ENCODE results near the gene RNF40. TPM values are rescaled to one million over a fixed set of nuclear protein-coding genes. Genes with fewer than 3 reads are reported as not detected.

The RNF40 gene
- total and polyA plus RNA-seq, 2 of the 8 experiments (the other 6 are each of a cell fraction or from before 2014, with no cell fraction given) = 38.5 to 68.7 TPM

DNA sequence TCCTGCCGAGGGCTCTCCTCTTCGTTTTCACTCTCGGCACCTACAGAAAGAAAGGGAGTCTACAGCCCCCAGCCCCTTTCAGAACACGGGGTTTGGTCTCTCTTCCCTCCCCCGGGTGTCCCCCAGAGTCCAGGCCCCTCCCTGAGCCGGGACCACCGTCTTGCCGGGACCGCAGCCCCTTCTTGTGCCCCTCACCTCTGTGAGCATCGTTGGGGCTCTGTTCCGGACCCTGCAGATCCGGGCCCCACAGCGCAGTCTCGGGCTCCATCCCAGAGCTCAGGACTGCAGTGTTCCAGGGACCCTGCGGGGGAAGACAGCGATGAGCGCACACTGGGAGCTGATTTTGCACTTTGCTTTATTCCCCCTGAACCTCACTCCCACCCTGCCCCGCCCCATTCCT lies 22.1 kb downstream of the RNF40 start:
- no peak overlapping the region for H3K4me2 ChIP-seq (ENCODE audit: insufficient read depth in 1 of 2, low read depth in 2 of 2, low read length in 2 of 2)
- H3K4me3 ChIP-seq (ENCODE audit: extremely low read depth in 1 of 4, insufficient read depth in 2 of 4, low read depth in 3 of 4, low read length in 4 of 4) = no peak overlapping the region
- no peak overlapping the region for H3K18ac ChIP-seq (ENCODE audit: extremely low read depth, low read length)
- H4K8ac ChIP-seq (ENCODE audit: extremely low read depth, insufficient read depth, low read length) = no peak overlapping the region
- no peak overlapping the region for H3K9ac ChIP-seq (replicated peaks in 1 of 4; ENCODE audit: extremely low read depth in 1 of 4, low read depth in 3 of 4, low read length in 3 of 4)
- H3K9me3 ChIP-seq (ENCODE audit: insufficient read depth in 2 of 2, low read depth in 1 of 2, low read length in 1 of 2) = no peaks in the 10 kb centered on the region
- no peak overlapping the region for H4K5ac ChIP-seq (ENCODE audit: insufficient read length, low read depth, low read length)
- H2BK15ac ChIP-seq (ENCODE audit: low read length) = no peak overlapping the region
- H2BK20ac ChIP-seq (ENCODE audit: low read length) = no peak overlapping the region
- H3K23ac ChIP-seq (ENCODE audit: insufficient read length) = no peak overlapping the region
- H2BK5ac ChIP-seq (ENCODE audit: low read depth, low read length) = no peak overlapping the region
- peaks cover 9% of the 10 kb centered on the region; the same call in 1 of the 2 replicates for H3K23me2 ChIP-seq (ENCODE audit: low read depth, low read length)
- H2AK5ac ChIP-seq (ENCODE audit: low read depth, low read length) = no peak overlapping the region
- peaks cover 0 to 17% of the 10 kb centered on the region in 2 experiments; a peak in 2 of 4 replicates for H3K79me2 ChIP-seq (ENCODE audit: control insufficient read depth in 1 of 2, insufficient read depth in 2 of 2, low read length in 2 of 2)
- no peak for TF ChIP-seq KDM1A (IDR thresholded peaks at IDR 0.05; ENCODE audit: borderline replicate concordance, low read length)
- TF ChIP-seq RNF2 (IDR thresholded peaks at IDR 0.05; ENCODE audit: borderline replicate concordance, low read depth, low read length, missing control alignments, poor library complexity, severe bottlenecking) = no peak
- no peak overlapping the region for H2AFZ ChIP-seq (ENCODE audit: low read length)
- peaks cover 0 to 8% (median 0%) of the 10 kb centered on the region in 4 experiments; a peak in 2 of 7 replicates for H3K4me1 ChIP-seq (replicated peaks in 1 of 4; ENCODE audit: control insufficient read depth in 3 of 4, insufficient read depth in 4 of 4, low read length in 3 of 4)
- H3K79me1 ChIP-seq (ENCODE audit: low read depth, low read length) = peaks cover 9% of the 10 kb centered on the region
- no peaks in the 10 kb centered on the region for H4K20me1 ChIP-seq (replicated peaks in 1 of 2; ENCODE audit: control insufficient read depth in 1 of 2, insufficient read depth in 2 of 2, low read length in 2 of 2)
- no peak overlapping the region for H3K56ac ChIP-seq (replicated peaks; ENCODE audit: insufficient read length, low read depth, low read length)
- no peak for FAIRE-seq
- CTCF ChIA-PET (ENCODE audit: partially characterized antibody) = interaction anchor here (0.6 to 2.7 kb wide), 6 partner anchors 21 to 151 kb away, joined by 3 to 17 read pairs (median 4); no protein-coding TSS in a partner anchor
- H3K27ac ChIP-seq (ENCODE audit: low read depth, low read length) = no peak overlapping the region
- no peak overlapping the region for H2BK12ac ChIP-seq (ENCODE audit: low read depth, low read length)
- 93% methylated on average over 11 of the region's 18 CpGs; no CpG with 5 or more reads in 1 of the 2 experiments for WGBS, 2 experiments (ENCODE audit: extremely low coverage in 1 of 2, insufficient coverage in 1 of 2, insufficient read length in 1 of 2, insufficient replicate concordance in 2 of 2, low coverage in 1 of 2, low lambda C conversion rate in 2 of 2, missing lambda C conversion rate in 1 of 2)
- DNase-seq (ENCODE audit: low read depth in 1 of 2, low spot score in 2 of 2) = no peak
- H3K4ac ChIP-seq (replicated peaks; ENCODE audit: insufficient read length, low read depth, low read length) = no peak overlapping the region
- H4K91ac ChIP-seq (replicated peaks; ENCODE audit: insufficient read length, low read length) = no peak overlapping the region
- no peak overlapping the region for H3K14ac ChIP-seq (ENCODE audit: insufficient read length)
- no peaks in the 10 kb centered on the region; a peak in 1 of 7 replicates for H3K27me3 ChIP-seq (replicated peaks in 1 of 4; ENCODE audit: control insufficient read depth in 3 of 4, extremely low read depth in 1 of 4, insufficient read depth in 3 of 4, low read length in 3 of 4)
- H3K36me3 ChIP-seq (ENCODE audit: control insufficient read depth in 2 of 4, insufficient read depth in 4 of 4, low read length in 3 of 4) = peaks cover 11 to 25% (median 17%) of the 10 kb centered on the region in 4 experiments; a peak in 6 of 8 replicates
- POLR2A ChIA-PET (ENCODE audit: partially characterized antibody) = interaction anchor here (1.0 to 2.7 kb wide), 4 partner anchors 10 to 22 kb away, joined by 3 to 14 read pairs (median 8); no protein-coding TSS in a partner anchor
- no peak overlapping the region for H2BK120ac ChIP-seq (replicated peaks; ENCODE audit: low read depth, low read length)

Measured in H1 (cell line).